Measurements from ENCODE around the gene DNM3.
"Not testable (repeated sequence)": the region's sequence is repeated elsewhere in the genome, so short reads cannot be mapped to it uniquely, and the experiment has no call there.

The DNM3 gene

GRCh38 chr1:172406968-172407367, 565.7 kb downstream of the DNM3 start:
- DNase-seq: no peak

GRCh38 chr1:172408958-172409357, 567.7 kb downstream of the DNM3 start:
- DNase-seq: no peak

GRCh38 chr1:172410027-172410426, 568.7 kb downstream of the DNM3 start:
- DNase-seq: no peak

DNA sequence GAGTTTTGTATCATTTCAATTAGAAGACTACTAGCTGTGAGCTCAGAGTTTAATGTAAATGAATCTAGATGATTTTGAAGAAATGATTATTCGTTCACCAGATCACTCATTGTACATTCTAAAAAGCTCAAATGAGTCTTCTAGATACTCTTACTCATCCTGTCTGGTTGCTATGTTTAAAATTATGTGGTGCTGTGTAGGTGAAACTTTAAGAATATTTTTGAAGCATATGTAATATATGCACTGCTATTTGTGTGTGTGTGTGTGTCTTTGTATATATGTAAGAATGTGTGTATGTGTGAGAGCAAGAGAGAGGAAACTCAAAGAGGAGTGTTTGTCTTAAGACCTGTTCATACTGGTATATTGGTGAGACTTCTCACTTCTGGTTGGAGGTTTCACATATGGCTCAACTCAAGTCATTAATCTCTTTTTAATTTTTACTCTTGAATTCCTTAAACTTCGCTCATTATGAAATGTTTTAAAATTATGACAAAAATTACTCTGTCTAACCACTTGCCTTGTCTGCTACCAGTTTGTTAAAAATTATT, 570.6 kb downstream of the DNM3 start:
- DNase-seq: no peak

DNA sequence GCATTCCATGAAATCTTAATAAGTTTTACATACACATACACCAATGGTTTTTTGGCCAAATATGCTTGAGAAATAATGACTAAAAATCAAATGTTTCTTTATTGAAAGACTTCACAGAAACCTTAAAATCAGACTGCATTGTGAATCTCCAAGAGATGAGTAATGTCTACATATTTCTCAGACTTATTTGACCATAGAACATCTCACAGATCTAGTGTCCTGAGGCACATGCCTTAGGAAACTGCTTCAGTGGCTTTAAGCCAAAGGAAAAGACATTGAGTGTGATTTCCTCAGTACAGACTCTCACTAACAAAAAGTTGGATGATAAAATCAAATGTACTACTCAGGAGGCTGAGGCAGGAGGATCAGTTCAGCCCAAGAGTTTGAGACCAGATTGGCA, 573.0 kb downstream of the DNM3 start:
- no peak for DNase-seq

DNA sequence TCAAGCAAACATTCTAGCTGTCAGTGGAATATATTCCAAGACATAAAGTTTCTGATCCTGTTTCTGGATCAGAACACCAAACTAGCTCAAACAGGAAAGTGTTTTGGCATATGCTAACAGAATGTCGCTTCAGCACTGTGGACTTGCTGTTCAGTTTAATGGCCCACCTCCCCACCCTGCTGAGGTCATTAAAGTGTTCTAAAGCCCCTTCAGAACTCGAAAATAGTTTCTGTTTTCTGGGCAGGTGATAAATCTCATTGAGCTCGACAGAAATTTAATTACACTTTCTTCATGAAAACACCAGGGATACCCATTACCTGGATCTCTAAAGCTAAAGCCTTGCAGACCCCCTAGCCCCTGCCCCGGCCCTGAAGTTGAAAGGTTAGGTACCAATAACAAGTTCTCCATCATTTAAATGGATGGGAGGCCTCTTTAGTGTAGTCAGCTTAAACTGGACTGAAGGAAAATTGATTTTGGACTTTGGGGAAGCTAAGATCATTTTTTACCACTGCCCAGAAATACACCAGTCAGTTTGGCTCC, 575.3 kb downstream of the DNM3 start:
- DNase-seq: no peak

DNA sequence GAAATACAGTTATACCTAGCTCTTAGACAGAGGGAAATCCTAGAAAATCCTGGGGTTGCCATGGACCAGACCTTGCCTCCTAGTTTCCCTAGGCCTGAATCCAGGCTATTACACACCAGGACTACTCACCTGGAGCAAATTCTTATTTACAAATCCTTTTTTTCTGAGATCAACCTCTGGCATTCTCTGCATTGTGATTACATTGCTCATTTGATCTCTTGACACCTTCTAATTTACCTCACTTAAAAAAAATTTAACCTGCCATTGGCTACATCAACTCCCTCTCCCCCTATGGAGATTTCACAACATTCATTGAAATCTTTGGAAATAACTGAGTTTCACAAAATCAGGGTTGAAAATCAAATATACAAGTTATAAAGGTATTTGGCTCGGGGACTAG, 576.3 kb downstream of the DNM3 start:
- DNase-seq: no peak

DNA sequence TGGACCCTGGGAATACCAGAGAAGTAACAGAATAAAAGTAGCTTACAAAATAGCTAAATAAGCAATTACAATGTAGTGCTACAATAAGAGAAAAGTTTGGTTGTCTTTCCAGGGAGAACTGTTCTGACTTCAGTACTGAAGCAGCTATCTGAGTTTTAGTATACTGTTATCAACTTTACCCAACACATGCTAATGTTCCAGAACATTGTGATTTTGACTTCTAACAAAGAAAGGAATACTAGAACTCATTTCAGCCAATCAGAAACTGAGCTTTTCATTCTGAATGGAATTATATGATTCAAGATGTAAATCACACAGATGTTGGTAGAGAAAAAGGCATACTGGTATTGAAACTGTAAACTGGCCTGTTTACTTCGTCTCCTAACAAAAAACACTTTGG, 579.1 kb downstream of the DNM3 start, which contains the start of gene C1orf105:
TSS of gene C1orf105 (plus strand) at position 301 of the 400 bp plus-strand sequence. CDS start 201 bp downstream, outside the sequence.
- DNase-seq: no peak

DNA sequence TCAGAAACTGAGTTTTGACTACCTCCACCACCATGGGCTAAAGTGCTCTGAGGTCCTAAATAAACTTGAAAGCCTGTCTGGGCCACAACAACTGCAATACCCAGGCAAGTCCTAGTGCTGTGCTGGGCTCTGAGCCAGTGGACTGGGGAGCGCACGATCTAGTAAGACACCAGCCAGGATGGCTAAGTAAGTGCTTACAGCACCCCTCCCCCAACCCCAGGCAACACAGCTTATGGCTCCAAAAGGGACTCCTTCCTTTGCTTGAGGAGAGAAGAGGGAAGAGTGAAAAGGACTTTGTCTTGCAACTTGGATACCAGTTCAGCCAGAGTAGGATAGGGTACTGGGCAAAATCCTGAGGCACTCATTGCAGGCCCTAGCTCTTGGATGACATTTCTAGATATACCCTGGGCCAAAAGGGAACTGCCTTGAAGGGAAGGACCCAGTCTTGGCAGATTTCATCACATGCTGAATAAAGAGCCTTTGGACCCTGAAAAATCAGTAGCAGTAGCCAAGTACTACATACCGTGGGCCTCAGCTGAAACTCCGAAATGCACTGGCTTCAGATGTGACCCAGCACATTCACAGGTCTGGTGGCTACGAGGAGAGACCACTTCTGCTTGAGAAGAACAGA, 580.8 kb downstream of the DNM3 start:
- DNase-seq: no peak

GRCh38 chr1:172423336-172423735, 582.0 kb downstream of the DNM3 start:
- no peak for DNase-seq

- no peak for DNase-seq
Observed at GRCh38 chr1:172425339-172425738, 584.0 kb downstream of the DNM3 start.

DNA sequence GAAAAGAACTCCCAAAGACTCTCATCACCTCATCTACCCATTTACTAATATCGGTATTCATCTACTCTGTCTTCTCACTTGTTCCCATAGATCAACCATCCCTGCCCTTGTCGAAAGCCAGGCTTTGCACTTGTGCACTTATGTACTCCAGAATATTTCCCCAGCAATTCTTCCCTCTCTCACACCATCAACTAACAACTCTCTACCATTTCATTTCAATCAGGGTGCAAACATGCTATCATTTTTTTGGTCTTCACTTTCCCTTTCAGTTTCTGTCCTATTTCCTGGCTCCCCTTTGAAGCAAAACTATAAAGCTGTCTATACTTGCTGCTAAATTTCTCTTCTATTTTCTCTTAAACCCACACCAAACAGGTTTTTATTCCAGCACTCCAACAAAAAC, 585.9 kb downstream of the DNM3 start:
- DNase-seq: no peak

DNA sequence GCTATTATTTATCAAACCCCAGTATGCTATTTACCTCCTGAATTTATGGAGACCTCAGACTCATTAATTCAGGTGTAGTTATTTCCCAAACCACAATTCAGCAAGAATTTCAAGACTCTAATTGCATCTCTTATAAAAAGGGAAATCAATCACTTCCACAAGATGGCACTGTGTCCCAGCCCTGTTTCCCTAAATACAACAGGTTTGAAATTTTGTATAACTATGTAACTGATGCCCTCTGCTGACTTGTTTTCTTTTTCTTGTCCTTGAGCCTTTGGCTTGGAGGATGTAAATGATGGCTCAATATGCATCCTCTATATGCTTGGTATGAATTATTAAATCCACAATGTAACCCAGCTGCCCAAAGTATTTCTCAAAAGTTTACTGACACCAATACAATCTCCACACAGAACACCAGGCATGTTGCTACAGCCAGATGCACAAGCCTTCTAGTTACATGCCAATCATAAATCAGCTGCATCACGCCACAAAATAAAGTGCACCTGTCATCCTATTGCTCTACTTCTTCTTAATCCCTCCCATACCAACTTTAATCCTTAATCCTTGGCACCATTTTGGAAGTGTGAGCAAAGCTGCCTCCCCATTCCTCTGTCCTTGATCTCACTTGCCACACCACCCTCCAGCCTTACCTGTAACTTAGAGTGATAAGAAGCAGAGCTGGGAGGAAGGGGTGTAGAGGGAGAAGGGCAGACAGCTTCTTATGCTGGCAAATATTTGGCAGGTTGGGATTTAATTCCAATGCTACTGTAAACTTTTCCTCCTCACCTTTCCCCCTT, 588.2 kb downstream of the DNM3 start:
- peak; percentile 70 for DNase-seq

GRCh38 chr1:172430128-172430454, 588.8 kb downstream of the DNM3 start:
- no peak for DNase-seq

DNA sequence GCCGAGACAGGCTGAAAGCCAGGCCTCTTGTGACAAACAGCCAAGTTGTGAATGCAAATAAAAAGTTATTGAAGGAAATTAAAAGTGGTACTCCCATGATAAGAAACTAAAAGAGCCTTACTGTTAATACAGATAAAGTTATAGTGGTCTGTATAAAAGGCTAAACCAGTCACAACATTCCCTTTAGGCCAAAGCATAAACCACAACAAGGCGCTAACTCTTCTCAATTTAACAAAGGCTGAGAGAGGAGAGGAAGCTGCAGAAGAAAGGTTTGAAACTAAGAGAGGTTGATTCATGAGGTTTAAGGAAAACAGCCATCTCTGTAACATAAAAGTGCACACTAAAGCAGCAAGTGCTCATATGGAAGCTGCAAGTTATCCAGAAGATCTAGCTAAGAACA, 589.9 kb downstream of the DNM3 start:
- DNase-seq: no peak

DNA sequence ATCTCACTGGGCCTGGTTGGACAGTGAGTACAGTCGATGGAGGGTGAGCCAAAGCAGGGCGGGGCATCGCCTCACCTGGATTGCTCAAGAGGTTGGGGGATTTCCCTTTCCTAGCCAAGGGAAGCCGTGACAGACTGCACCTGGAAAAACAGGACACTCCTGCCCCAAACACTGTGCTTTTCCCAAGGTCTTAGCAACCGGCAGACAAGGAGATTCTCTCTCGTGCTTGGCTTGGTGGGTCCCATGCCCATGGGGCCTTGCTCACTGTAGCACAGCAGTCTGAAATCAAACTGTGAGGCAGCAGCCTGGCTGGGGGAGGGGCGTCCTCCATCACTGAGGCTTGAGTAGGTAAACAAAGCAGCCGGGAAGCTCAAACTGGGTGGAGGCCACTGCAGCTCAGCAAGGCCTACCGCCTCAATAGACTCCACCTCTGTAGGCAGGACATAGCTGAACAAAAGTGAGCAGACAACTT, 590.5 kb downstream of the DNM3 start:
- DNase-seq: peak; percentile 89

- DNase-seq: not testable (repeated sequence)
Observed at GRCh38 chr1:172437183-172437582, 595.9 kb downstream of the DNM3 start.

- DNase-seq: no peak
Observed at GRCh38 chr1:172442404-172442803, 601.1 kb downstream of the DNM3 start.

GRCh38 chr1:172442843-172443565, 601.7 kb downstream of the DNM3 start:
- no peak for DNase-seq

DNA sequence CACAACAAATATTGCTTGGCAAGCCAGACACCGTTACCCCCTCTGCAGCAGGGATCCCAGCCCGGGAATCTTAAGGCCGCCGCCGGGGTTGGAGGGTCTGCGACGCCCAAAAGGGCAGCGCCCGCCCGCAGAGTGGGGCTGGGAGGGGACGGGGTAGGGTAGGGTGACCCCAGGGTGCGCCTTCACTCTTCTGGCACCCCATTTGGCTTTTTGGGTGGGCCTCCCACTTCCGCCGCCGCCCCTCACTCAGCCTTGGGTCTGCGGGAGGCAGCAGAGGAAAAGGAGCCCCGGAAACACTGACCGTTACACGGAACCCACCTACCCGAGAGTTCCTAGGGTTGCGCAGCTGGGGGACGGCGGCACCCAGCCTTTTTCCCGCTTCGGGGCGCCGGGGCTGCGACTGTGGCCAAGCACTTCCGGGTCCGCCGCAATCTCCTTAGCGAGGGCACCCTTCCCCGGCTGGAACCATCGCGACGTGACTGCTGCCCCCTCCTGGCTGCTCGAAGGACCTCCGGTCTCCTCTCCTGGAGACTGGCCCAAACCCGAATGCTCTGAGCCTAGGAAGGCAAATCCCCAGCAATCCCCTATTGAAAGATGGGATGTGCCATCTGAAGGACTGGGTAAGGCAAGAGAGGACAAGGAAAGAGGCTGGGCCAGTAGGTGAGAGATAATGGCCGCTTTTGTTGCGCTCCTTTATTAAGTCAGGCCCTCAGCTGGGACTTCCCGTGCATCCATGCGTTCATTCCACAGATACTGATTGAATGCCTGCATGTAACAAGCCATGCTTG, 602.6 kb downstream of the DNM3 start, which contains the start of gene PIGC:
TSS of gene PIGC (minus strand) at position 404 of the 788 bp plus-strand sequence. CDS start 1,447 bp downstream, outside the sequence.
- DNase-seq: peak; percentile 72

DNA sequence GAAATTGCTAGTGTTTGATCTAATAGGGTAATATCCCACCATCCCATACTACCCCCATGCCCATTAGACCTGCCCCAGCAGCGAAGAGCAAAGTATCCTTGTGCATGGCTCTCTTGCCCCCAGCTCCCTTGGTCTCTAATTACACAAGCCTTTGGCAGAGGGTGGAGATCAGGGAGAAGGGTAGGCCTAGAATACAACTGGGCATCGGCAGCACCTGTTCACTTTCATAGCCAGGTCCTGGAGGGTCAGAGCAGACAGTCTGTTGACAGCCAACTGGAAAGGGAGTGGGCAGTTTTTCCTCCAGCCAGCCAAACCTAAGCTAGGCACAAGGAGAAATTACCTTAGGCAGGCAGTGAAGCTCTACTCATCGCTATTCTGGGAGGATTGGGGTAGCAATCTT, 605.2 kb downstream of the DNM3 start:
- DNase-seq: no peak

DNA sequence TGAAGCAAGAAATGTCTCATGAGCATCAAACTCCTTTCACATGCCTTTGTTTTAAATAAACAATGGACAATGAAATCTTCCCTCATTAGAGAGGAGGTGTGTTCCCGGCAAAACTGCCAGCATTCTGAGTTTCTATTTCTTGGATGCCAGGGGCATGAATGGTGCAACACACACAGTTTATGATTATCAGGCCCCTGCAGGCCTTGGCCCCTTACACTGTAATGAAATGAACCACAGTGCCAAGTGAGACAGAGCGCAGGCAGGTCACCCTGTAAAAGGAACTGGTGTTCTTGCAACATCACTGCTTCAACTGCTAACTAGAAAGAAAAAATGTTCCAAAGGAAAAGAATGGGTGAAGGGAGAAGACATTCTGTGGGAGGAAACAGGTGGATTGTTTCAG, 606.3 kb downstream of the DNM3 start:
- no peak for DNase-seq

Data from NCI-H510A treated with DMSO at 0.1 percent for 48 hours (cell line).